Measurements from ENCODE around the gene MPPED2.

MPPED2 gene

DNA sequence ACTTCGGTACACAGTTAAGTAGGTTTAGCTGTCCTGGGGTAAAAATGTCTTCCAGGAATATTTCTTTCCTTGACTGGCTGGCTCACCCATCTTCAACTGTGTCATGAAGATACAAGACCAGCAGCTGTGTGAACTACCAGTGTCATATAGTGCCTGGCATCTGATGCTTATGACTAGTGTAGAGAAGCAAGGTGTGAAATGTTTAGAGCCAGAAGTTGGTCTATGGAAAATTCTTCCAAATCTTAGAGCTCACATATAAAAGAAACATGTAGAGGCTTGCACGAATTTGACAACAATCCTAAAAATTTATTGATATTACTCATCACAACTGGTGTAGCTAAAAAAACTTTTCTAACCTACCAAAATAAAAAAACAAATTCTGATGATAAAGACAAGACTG is 208.8 kb downstream of the MPPED2 start:
- DNase-seq (ENCODE audit: low spot score) = no peak
- TF ChIP-seq, protein P1, sequence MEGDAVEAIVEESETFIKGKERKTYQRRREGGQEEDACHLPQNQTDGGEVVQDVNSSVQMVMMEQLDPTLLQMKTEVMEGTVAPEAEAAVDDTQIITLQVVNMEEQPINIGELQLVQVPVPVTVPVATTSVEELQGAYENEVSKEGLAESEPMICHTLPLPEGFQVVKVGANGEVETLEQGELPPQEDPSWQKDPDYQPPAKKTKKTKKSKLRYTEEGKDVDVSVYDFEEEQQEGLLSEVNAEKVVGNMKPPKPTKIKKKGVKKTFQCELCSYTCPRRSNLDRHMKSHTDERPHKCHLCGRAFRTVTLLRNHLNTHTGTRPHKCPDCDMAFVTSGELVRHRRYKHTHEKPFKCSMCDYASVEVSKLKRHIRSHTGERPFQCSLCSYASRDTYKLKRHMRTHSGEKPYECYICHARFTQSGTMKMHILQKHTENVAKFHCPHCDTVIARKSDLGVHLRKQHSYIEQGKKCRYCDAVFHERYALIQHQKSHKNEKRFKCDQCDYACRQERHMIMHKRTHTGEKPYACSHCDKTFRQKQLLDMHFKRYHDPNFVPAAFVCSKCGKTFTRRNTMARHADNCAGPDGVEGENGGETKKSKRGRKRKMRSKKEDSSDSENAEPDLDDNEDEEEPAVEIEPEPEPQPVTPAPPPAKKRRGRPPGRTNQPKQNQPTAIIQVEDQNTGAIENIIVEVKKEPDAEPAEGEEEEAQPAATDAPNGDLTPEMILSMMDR (IDR thresholded peaks at IDR 0.05; ENCODE audit: extremely low read depth, insufficient read depth, missing control alignments) = no peak
- in situ Hi-C loops (cut with MboI; ENCODE audit: low pct_unique_long_range_greater_than_20kb, low sequenced_read_pairs, unreplicated experiment) = no loop called here

DNA sequence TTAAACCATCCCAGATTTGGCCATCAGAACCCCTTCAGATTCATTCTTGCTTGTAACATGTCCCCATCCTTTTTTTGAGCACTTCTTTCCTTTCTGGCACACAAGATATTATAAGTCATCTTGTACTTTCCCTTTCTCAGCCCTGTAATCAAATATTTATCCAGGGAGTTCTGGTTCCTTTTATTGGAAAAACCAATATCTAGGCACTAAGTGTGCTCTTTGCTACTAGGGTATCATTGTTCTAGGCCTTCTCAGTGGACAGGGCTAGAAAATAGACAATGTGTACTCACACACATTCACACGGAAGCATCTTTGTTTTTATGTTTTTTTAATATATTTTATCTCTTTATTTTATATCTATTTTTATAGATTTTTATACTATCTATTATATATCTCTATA is 216.0 kb downstream of the MPPED2 start:
- DNase-seq (ENCODE audit: low spot score) = no peak
- in situ Hi-C loops (cut with MboI; ENCODE audit: low pct_unique_long_range_greater_than_20kb, low sequenced_read_pairs, unreplicated experiment) = no loop called here
- TF ChIP-seq, protein P1 (IDR thresholded peaks at IDR 0.05; ENCODE audit: extremely low read depth, insufficient read depth, missing control alignments) = no peak

DNA sequence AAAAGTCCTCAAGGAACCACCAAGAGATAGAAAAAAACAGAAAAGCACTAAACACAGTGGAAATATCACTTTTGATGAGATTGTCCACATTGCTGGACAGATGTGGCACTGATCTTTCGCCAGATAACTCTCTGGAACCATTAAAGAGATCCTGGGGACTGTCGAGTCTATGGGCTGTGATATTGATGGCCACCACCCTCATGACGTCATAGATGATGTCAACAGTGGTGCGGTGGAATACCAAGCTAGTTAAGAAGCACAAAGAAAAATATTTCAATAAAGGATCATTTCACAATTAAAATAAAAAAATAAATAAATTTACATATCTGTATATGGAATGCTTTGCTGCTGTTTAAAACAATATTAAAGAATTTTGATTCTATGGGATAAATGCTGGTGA is 217.8 kb downstream of the MPPED2 start:
- no peak for DNase-seq (ENCODE audit: low spot score)
- TF ChIP-seq, protein P1 (IDR thresholded peaks at IDR 0.05; ENCODE audit: extremely low read depth, insufficient read depth, missing control alignments) = no peak
- in situ Hi-C loops (cut with MboI; ENCODE audit: low pct_unique_long_range_greater_than_20kb, low sequenced_read_pairs, unreplicated experiment) = no loop called here

DNA sequence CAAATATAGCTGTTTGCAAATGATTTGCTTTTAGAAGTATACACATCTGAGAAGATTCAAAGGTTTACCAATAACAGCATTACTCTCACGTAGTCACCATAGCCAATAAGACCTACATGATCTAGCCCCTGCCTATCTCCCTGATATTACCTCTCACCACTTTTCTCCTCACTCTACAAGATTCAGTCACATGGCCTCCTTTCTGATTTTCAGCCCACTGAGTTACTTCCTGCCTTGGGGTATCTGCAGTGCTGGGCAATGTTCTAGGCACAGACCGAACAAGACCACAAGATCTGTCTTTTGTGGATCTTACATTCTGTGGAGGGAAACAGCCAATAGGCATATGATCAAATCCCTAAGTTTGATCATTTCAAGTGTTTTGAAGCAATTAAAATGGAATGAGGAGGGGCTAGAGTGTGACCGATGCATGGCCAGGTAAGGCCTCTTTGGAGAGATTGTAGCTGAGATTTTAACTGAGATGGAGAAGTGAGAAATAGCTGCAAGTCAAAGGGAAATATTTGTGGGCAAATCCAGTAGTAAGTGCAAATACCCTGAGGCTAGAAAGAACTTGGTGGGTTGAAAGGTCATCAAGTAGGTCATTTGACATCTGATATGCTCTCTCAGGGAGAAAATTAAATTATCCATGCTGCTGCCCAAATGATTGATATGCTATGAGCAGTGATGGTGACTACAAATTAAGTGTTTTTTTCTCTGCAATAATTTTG is 220.2 kb downstream of the MPPED2 start:
- DNase-seq (ENCODE audit: low spot score) = no peak
- in situ Hi-C loops (cut with MboI; ENCODE audit: low pct_unique_long_range_greater_than_20kb, low sequenced_read_pairs, unreplicated experiment) = no loop called here
- TF ChIP-seq, protein P1 (IDR thresholded peaks at IDR 0.05; ENCODE audit: extremely low read depth, insufficient read depth, missing control alignments) = no peak

DNA sequence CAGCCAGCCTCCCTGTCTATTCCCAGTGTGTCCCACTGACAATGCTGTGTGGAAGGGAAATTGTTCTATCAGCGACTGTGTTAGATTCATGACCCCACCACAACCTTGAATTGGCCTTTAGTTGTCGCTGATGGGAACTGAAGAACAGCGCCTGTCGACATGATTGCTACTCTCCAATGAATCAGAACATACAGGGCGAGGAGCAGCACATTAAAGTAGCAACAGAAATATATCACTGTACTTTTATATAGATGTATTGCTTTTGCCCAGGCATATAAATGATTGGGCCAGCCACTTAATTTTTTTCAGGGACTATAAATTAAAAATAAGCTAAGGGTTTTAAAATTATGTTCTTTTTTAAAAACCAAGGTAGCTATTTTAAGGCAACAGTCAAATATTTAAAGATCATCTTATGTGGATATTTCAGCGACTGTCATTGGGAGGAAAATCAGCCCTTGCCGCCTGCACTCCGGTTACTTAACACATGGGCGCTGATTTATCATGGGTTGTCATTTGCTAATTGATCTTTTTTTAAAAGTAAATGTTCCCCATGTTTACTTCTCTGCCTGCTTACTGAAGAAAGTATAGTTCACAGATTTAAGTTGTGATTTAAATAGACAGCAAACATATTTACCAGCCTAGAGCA is 221.2 kb downstream of the MPPED2 start:
- TF ChIP-seq, protein P1 (IDR thresholded peaks at IDR 0.05; ENCODE audit: extremely low read depth, insufficient read depth, missing control alignments) = no peak
- in situ Hi-C loops (cut with MboI; ENCODE audit: low pct_unique_long_range_greater_than_20kb, low sequenced_read_pairs, unreplicated experiment) = no loop called here
- DNase-seq (ENCODE audit: low spot score) = no peak

DNA sequence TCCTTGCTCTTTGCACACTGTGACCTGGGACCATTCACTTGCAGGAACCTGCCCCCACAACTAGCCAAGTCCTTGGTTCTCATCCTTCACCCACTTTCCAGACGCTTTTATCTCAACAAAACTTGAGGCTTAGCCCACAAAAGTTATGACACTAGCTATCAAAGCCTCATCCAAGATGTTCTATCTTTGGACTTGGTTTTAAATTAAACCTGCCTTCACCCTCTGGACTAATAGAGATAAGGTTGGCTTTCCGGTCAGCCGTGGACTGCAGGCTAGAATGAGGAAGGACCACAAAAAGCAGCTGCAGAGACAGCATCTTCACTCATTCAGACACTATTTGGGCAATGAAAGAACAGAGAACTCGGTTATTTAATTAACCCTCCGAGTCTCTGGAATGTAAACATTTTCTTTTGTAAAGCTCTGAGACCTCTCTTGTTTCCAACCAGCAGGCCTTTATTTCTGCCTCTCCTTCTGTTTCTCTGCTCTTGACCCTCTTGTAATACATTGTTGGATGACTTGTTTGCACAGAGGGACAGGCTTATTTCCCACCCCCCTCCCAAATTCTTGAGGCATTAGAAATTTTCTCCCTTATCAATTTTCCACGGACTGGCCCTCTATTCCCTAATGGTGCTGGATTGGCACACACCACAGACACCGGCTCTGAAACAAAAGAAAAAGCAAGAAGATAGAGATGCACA is 221.9 kb downstream of the MPPED2 start:
- TF ChIP-seq, protein P1 (IDR thresholded peaks at IDR 0.05; ENCODE audit: extremely low read depth, insufficient read depth, missing control alignments) = no peak
- DNase-seq (ENCODE audit: low spot score) = no peak
- in situ Hi-C loops (cut with MboI; ENCODE audit: low pct_unique_long_range_greater_than_20kb, low sequenced_read_pairs, unreplicated experiment) = no loop called here

Measured in GM13977 (cell line).